T-helper 1 cell treated with Interleukin-12 subunit alpha and Interleukin-12 subunit beta and Interleukin-4 antibody, amounts not matched to agents 30 ng/mL and 1 ng/mL, for 36 hours (primary cell): ENCODE measurements around the gene SPATA13. TPM values are rescaled to one million over a fixed set of nuclear protein-coding genes. Genes with fewer than 3 reads are reported as not detected.

Source experiments
- intact Hi-C: fragments of 100-400 bp; cut with micrococcal nuclease; formaldehyde crosslinking; loops from one replicate; pipeline ENCODE4 v1.15.1; 2024
- total RNA-seq: library from RNA; stranded (reverse); gene quantifications from 2 replicates; pipeline ENCODE4 v1.2.3, GENCODE V29; 2022

Gene SPATA13
- total RNA-seq, 1 donor from 2014 or later = 64.6 TPM

DNA sequence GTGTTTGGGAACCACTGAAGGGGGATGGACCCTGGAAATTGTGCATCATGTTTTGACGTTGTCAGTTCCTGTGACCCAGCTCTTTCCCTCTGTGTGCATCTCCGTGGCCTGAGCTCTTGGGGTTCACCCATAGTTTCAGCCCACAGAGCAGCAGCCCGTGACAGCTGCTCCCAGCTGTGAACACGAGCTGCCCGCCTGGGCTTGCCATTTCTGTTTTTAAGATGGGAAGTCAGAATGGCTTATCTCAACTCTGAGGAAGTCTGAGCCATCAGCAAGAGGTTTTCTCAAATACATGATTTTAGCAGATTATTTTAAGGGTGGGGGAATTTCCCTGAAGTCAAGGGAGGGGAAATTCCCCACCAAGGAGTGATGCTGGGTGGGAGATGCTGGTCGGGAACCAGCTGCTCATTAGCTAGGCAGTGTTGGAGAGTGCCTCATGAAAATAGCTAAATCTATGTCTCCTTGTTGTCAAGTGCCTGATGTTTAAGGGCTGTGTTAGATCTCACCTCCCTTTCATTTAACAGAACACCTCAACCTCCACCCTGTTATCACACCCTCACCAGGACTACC lies 114.0 kb downstream of the SPATA13 start:
- intact Hi-C loops = loop anchor here (1.0 to 5.0 kb wide), 6 partner anchors 9 to 1028 kb away; partner anchors contain the start of genes MTMR6 and NUP58

DNA sequence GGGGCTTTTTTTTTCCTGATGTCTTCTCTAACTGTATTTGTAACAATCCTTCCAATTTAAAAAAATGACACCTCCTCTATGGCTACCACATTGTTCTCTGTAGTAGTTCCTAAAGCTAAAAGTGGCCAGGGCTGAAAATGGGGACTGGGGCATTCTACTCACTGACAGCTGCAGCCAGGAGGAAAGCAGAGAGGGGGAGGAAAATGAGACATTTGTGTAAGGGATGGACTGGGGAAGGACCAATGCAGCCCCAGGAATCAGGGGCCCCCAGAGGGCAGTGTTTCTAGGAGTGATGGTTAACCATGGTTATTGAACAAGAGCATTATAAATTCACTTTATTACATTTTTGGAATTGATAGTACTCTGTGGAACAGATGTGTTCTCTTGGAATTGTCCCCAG lies 114.5 kb downstream of the SPATA13 start:
- intact Hi-C loops = loop anchor here (2.0 kb wide), 1 partner anchor 648 kb away; a partner anchor contains a TSS

DNA sequence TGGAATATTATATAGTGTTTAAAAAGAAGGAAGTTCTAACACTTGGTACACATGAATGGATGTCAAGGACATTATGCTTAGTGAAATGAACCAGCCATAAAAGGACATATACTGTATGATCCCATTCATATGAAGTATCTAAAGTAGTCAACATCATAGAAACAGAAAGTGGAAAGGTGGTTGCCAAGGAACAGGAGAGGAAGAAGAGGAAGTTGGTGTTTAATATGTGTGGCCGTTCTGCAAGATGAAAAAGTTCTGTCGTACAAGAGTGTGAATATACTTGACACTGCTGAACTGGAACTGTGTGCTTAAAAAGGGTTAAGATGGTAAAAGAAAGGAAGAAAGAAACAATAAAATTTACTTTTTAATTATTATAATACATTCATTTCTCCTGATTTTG lies 115.8 kb downstream of the SPATA13 start:
- intact Hi-C loops = no loop called here

DNA sequence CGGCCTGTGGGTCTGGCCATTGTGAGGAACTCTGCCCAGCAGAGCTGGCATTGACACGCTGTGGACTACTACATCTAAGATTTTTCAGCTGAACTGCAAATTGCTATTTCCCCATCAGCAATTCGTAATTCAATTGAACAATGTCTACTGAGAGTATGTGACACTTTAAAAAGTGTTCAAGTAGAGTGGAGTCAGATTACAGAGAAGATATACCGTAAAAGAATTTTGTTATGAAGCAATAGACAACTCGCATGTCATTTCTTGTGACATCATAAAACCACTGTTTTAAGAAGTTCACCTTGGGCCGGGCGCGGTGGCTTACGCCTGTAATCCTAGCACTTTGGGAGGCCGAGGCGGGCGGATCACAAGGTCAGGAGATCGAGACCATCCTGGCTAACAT lies 116.3 kb downstream of the SPATA13 start:
- intact Hi-C loops = no loop called here

DNA sequence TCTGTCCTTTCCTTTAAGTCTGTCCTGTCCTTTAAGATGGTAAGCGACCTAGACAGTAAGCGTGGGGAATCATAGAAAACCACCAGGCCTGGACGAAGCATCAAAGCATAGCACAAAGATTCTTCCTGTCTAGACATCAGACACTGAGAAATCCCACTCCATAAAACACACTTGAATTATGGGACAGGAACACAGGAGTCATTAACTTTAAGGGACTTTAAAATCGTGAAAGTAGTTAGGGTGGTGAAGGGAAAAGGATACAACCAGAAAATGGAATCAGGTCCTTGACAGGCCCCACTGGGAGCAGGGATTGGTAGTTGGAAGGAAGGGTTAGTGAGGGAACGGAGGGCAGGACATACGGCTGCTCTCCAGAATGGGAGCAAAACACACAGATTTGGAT lies 117.2 kb downstream of the SPATA13 start:
- intact Hi-C loops = no loop called here

DNA sequence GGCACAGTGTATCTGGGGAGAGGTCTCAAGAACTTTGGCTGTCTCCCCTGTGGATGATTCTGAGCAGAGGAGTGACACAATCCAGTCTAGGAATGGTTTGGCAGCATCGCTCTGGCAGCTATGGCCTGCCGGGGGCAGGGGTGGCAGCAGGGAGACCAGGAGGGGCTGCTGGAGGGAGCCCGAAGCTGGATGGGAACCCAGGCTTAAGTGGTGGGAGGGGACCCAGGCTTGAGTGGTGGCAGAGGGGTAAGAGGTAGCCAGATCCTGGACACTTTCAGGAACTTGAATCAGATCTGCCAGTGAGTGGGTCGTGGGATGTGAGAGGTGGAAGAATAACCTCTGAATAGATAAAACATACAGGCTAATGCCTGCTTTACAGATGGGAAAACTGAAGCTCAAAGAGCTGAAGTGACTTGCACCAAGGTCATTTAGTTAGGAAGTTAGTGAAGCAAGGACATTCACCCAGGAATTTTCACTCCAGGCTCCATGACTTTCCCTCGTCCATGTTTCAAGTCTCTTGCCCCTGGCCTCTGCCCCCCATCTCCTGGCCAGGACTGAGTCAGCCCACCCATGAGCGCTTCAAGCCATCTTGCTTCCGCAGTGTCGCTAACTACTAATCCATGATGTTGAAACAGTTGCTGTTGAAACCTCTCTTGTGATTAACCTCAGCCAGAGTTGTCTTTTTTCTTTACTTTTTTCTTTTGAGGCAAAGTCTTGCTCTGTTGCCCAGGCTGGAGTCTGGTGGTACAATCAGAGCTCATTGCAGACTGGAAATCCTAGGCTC lies 119.0 kb downstream of the SPATA13 start:
- intact Hi-C loops = no loop called here

DNA sequence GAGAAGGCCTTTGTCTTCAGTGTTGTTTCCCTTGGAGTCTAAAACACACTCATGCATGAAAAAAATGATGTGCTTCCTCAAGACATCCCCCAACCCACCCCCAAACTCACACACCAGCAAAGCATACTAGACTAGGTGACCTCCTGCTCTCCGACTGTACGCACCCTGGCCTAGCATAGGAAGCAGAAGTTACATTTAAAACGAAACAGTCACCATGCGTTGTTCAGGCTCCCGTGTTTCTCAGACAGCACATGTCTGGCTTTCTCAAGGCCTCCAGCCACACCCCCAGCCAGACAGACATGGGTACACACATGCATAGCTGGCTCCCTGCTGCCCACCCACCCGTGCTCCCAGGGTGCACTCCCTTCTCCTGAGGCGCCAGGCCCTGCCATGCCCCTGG lies 120.2 kb downstream of the SPATA13 start:
- intact Hi-C loops = no loop called here

DNA sequence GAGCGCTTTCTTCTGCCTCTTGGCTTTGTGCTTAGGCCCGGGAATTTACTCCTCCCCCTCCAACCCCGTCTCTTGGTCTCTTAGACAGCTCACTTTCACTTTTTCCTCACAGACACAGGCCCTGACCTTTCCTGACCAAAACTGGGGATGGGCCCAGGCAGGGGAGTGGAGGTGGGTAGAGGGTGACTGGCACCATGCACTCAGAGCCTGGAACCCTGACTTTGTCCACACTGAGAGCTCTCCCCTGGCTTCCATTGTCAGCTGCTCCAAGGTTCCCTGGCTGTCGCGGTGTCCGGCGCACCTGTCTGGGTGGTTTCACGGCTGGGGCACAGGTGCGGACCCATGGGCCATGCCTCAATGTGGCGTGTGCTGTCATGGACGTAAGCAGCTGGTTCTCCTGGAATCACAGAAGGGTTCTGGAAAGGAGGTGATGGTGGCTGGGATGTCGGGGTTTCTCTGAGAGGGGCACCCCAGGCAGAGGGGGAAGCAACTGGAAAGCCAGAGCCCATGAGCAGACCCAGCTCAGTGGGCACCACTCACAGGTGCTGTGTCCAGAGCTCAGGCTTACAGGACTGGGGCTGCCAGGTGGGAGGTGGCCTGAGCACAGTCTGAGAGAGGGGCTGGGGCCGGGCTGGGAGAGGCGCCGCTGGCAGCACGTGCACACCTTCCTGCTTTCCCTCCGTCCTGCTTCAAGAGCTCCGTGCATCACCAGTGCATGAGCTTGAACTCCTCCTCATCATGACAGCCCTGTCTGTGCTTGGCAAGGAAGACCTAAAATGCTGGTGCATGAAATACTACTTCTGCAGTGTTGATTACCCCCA lies 120.9 kb downstream of the SPATA13 start:
- intact Hi-C loops = no loop called here

DNA sequence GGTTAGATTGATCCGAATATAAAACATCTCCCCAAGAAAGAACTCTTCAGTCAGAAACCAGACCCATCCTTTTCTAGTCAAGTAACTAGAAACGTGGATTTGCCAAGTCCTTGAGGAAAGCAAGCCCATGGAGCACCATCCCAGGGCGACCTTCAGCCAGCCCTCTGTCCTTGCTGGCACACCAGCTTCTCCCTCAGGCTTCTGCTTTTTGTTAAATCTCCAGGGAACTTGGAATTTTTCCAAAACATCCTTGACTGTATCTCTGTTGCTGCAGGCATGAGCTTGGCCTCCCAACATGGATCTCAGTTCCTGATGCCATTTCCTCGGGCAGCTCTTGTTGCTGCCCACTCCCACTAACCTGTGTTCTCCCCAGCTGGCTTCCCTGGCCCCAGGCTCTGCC lies 121.7 kb downstream of the SPATA13 start:
- intact Hi-C loops = no loop called here

DNA sequence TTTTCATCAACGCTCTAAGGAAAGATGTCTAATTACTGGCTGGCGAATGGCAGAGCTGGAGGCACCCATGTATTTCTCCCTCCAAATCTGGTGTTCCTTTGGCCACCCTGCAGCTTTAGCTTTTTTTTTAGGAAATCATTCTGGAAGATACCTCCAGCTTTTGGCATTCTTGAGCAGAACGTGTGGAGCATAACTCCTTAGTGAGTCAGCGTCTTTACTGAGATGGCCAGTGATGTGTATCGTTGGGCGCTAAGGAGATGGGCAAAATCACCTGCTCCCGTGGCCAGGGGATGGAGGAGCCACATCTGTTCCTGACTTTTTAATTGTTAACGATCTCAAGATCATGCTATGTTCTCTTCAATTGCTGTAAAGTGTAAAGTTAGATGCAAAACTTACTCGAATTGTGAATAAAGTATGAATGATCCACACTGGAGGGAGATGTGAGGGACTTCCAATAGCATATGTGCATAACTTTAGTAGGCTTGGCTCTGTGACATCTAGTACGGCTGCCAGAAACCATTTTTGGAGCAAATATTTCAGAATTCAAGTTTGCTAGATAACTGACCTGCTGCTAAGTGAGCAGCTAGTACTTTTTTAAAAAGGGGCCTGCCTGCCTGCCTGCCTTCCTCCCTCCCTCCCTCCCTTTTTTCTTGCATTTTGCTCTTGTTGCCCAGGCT lies 124.5 kb downstream of the SPATA13 start:
- intact Hi-C loops = no loop called here

DNA sequence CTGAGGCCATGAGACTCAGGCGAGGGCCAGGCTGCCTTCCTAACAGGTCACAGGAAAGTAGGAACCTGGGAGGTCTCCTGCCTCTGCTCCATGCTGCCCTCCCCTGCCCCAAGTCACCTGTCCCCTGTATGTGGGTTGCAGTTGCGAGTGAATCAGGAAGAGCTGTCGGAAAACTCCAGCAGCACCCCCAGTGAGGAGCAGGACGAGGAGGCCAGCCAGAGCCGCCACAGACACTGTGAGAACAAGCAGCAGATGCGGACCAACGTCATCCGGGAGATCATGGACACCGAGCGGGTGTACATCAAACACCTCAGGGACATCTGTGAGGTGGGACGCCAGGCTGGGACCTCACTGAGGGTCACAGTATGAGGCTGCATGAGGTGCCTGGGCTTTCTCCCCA lies 126.1 kb downstream of the SPATA13 start:
- intact Hi-C loops = no loop called here

DNA sequence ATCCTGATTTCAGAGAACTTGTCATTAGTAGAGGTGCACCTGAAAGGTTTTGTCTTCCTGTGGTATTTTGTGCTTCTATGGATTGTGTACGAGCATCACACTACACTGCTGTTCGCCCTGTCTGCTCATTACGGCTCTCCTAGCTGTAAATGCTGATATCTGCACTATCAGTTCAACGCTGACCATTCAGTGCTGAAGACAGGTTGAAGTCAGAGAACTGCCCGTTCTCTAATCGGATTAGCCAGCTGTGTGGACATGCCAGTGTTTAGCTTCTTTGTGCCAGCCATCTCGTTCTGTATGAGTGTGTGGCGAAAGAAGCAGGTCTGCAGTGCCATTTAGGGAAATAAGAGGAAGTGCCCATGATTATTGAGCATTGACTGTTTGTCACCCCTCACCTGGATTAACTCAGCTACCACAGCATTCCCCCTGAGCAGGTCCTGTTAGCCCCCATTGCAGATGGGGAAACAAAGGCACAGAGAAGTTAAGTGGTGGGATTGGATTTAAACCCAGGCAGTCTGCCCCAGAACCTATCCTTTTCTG lies 127.3 kb downstream of the SPATA13 start:
- intact Hi-C loops = no loop called here

DNA sequence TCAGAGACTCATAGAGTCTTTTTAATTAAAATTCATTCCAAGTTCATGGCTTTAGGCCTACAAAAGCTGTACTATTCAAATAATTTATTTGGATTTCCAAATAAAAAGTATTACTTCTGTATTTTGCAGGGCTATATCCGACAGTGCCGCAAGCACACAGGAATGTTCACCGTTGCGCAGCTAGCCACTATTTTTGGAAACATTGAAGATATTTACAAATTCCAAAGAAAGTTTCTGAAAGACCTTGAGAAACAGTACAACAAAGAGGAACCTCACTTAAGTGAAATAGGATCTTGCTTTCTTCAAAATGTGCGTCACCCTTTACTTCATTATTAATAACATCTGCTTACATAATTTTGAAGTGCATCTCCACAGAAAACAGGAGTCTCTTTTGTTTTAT lies 128.3 kb downstream of the SPATA13 start:
- intact Hi-C loops = no loop called here

DNA sequence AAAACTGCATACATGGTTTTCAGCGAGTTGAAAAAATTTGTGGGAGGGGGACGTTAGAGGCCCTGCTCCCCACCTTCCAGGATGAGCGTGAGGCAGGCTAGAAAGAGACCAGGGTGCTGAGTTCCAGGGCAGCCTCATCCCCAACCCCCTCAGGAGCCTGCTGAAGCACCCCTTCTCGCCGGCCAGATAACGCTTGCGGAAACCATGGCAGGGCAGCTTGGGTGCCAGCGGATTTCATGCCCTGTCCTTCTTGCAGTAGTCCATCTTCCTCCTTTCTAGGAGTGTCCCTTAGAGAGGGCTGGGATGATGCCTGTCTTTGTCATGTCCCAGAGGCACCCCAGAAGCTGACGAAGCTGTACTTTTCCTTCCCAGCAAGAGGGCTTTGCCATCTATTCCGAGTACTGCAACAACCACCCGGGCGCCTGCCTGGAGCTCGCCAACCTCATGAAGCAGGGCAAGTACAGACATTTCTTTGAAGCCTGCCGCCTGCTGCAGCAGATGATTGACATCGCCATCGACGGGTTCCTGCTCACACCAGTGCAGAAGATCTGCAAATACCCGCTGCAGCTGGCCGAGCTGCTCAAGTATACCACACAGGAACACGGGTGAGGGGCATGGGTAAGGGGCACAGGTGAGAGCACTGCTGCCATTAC lies 129.9 kb downstream of the SPATA13 start:
- intact Hi-C loops = no loop called here

DNA sequence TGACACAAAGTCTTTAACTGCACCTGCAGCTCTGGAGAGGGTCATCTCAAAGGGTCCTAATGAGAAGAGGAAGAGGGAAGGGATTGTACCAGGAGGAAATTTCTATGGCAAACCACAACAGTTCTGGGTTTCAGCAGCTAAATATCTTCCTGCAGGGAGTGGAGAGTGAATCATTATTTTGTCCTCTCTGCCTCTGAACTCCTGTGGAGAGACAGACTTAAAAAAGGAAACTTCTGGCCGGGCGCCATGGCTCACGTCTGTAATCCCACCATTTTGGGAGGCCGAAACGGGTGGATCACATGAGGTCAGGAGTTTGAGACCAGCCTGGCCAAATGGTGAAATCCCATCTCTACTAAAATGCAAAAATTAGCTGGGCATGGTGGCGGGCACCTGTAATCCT lies 132.0 kb downstream of the SPATA13 start:
- intact Hi-C loops = no loop called here

DNA sequence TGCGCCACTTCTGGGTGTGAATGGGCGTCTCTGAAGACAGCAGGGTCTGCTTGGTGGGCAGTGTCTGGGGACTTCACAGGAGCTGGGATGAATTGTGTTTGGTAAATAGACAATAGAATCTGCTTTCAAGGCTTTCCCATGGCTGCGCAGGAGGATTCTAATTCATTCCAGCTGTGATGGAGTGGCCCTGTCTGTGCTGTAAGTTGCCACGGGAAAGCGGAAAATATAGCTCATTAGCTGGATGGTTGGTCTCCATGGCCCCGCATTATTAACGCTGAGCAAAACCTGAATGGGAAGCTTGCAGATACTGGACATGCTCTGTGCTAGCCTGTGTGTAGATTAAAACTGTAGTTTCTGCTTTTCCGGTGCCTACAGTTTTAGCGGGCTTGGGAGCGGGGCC lies 133.2 kb downstream of the SPATA13 start:
- intact Hi-C loops = no loop called here

DNA sequence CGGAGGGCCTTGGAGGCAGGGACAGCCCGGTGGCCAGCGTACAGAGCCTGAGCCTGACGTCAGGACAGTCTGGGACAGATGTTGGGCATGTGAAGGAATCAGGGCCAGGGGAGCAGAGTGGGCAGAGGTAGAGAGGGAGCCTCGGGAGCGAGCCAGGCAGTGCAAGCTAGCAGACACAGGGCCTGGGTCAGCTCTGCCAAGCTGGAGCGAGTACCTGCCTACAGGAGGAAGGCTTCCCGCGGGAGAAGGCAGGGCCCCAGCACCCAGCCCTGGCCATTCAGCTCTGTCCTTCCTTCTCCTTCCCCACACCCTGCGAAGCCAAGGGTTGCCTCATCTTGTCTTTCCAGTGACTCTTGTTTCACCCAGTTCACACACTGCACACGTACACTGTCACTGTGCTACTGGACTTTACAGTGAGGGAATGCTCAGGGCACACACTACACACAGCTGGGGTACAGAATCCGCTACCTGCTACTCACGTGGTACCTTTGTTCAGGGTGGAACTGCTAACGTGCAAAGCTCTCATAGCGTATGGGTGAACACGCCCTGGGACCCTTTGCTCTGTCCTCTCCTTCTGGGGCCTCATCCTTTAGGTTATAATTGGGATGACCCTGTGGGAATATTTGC lies 139.1 kb downstream of the SPATA13 start:
- intact Hi-C loops = loop anchor here (10.0 kb wide), 1 partner anchor 255 kb away; no protein-coding TSS in a partner anchor

DNA sequence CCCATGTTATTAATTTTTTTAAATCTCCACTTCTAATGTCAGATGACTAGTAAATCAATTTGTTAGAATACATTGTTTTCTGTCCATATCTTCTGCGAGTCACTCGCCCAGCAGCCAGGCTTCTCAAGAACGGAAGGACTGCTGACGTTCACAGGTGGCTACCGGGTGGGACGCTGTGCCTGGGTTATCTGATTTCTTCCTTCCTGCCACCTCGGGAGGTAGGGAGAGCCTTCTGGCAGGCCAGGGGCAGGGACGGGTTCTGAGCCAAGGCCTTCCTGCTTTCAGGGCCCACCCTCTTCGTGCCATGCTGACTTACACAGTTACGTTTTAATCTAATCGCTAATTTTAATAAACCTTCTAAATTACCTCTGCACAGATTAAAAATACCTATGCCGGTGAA lies 140.9 kb downstream of the SPATA13 start:
- intact Hi-C loops = loop anchor here (10.0 kb wide), 1 partner anchor 253 kb away; no protein-coding TSS in a partner anchor

DNA sequence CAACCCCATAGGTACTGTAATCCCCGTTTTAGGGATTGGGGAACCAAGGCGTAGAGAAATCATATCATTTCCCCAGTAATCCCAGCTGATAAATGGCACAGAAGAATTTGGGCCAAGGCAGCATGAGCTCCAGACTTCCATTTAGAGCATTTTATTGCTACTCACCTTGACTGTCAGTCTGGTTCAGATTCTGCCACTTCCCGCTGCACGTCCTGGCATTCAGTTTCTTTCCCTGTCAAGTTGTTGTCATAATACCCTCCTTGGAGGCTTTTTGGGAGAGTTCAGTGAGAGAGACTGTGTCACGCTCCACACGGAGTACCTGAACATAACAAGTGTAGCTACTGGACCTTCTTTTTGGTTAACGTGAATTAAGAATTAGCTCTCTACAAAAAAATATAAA lies 141.4 kb downstream of the SPATA13 start:
- intact Hi-C loops = loop anchor here (10.0 kb wide), 1 partner anchor 253 kb away; no protein-coding TSS in a partner anchor

DNA sequence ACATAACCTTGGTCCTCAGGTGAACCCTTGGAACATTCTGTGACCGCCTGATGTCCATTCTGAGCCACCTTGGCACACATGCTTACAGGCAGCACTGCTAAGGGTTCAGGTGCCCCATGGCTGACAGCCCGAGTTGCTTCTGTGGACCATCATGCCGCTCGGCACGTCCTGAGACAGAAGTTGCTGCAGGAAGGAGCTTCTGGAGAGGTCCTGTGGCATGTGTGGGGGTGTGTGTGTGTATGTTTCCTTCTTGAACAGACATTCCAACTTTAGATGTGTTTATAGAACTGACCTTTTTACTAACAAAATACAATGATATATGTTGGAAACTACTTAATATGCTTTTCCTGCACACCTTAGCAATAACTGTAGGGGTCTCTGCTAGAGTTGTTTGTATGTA lies 144.1 kb downstream of the SPATA13 start:
- intact Hi-C loops = loop anchor here (10.0 kb wide), 1 partner anchor 250 kb away; no protein-coding TSS in a partner anchor
